NCI-H1436 (cell line): ENCODE data around the gene KLHL6.

Source experiments
- DNase-seq: peaks from one replicate; lab custom pipeline; 2025; lab: John Stamatoyannopoulos, UW

KLHL6 gene

DNA sequence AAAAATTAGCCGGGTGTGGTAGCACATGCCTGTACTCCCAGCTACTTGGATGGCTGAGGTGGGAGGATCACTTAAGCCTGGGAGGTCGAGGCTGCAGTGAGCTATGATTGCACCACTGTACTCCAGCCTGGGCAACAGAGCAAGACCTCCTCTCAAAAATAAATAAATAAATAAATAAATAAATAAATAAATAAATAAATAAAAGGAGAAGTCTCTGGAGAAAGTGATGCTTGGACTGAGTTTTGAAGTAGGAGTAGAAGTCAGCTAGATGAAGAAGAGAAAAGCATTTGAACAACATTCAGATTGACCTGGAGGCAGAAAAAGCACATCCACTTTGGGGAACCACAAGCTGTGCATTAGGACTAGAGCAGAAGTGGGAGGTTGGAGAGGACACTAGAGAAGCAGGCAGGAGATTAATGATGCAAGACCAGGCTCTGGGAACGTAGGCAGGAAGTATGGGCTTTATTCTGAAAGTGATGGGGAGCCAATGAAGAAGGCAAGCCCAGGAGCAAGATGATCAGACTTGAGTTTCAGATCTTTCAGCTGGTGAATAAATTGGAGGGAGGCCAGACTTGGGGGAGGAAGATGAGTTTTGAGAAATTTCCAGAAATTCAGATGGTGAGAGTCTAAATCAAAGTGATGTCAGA, 48.7 kb downstream of the KLHL6 start:
- no peak for DNase-seq

DNA sequence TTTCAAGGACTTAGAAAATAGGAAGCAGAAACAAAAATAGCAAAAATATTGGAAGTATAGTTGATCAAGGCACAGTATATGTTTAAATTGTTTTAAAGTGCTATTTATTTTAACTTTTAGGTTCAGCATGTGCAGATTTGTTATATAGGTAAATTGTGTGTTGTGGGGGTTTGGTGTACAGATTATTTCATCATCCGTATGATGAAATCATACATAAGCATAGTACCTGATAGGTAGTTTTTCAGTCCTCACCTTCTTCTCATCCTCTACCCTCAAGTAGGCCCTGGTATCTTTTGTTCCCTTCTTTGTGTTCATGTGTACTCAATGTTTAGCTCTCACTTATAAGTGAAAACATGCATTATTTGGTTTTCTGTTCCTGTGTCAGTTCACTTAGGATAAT, 50.9 kb downstream of the KLHL6 start:
- DNase-seq: no peak

DNA sequence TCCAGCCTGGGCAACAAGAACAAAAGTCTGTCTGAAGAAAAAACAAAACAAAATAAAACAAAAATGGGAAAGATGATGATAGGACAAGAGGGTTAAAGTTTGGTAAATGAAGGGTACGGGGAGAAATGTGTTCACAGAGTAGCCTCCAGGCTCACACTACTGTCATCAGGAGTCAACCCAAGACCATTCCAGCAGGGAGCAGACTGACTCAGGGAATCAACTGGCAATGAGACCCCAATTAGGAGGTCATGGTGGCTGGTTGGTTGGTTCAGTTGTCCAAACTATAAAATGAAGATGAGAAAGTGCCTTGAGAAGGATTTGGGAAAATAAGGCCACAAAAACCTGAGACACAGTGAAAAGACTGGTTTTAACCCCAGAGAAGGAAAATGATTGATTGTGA, 51.8 kb downstream of the KLHL6 start:
- DNase-seq: no peak

DNA sequence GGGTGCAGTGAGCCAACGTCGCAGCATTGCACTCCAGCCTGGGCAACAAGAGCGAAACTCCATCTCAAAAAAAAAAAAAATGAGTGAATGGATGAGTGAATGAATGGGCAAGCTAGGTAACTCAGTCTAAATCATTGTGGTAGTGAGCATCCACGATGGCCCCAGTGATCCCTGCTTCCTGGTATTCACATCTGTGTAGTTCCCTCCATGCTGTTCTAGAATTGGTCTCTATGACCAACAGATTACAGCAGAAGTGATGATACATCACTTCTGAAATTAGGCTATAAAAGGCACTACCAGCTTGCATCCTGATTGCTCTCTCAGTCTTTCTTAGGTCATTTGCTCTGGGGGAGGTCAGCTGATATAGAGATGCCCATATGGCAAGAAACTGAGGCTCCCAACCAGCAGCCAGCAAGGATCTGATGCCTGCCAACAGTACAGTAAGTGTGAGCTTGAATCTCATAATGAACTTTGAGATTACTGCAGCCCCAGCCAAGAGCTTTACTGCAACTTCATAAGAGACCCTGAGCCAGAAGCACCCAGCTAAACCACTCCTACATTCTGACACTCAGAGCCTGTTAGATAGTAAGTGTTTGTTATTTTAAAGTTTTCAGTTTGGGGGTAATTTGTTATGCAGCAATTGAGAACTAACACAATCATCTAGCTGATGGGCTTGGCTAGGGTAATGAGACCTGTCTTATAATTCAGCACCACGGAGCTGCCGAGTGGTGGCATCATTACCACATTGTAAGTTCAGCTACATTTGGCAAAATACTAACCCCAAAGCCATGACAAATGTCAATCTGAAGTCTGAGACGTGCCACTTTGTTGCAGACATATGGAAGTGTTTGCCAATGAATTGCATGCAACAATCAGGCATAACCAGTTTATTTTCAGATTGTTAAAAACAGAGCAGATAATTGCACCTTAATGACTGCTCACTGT, 53.0 kb downstream of the KLHL6 start:
- DNase-seq: peak; percentile 30

DNA sequence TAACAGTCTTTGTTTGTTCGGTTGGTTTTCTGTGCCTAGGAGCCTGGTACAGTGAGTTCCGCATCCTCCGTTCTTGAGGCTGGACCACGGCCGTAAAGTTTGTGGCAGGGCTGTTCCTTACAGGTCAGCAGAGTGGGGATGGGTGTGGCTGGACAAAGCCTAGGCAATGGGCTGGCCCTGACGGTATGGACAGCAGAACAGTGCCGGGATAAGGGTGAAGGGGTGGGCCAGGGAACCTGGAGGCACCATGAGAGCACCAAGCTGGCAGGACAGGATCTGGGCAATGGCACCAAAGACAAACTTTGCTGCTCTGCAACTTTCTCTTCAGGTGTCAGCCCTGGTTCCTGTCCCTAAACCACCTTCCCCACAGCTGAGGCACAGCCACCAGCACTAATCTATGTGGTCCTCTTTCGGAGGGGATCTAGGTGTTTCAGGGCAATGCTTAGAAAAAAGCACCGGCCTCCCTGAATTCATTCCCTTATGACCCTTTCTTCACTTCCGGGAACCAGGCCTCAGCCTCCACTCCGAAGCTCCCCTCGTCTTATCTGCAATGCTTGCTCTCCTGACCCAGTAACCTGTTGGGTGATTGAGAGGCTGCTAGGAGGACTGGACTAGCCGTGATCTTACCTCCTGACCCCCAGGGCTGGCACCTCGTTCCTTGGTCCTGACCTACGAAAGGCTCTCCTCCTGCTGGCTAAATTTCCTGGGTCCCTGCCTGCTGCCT, 54.4 kb downstream of the KLHL6 start:
- DNase-seq: no peak

DNA sequence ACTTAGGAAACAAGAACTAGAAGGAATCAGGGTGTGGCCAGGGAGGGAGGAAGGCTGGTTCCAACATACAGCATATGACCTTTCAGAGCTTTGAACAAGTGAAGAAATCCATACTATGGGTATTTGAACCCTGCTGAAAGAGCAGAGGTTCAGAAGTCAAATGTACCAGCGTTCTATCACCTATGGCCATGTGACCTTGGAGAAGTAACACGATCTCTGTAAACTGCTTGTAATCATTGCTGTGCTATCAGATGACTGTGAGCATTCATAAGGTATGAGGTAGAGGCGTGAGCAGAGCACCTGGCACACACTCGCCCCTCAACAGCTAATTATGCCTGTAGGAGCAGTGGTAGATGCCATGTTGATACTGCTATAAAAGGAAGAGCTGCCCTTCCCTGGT, 55.2 kb downstream of the KLHL6 start:
- DNase-seq: peak; percentile 55

DNA sequence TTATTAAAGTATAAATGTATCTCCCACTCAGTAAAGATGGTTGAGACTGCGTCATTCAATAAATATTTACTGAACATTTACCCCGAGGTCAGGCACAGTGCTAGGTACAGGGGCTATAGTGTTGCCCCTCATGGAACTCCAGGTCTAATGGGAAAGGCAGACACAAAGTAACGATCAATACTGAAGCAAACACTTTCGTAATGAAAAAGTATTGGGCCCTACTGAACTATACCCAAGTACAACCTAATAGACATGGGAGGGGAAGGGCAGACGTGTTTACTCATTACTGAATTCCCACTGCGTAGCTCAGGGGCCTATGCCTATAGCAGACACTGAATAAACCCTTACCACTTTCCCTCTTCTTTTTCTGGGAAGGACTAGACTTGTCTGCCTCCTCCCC, 56.9 kb downstream of the KLHL6 start:
- DNase-seq: no peak

DNA sequence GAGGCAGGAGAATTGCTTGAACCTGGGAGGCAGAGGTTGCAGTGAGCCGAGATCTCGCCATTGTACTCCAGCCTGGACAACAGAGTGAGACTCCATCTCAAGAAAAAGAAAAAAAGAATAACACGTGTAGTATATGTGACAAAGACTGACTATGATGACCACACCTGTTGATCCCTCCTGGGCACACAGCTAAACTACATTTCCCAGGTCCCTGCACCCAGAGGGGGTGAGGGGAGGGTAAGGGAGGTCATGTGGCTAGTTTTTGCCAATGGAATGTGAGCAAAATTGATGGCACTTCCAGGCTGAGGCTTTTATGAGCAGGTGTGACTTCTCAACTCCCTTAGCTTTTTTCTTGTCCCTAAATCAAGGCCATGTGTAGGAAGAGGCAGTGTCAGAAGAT, 58.2 kb downstream of the KLHL6 start:
- DNase-seq: no peak

DNA sequence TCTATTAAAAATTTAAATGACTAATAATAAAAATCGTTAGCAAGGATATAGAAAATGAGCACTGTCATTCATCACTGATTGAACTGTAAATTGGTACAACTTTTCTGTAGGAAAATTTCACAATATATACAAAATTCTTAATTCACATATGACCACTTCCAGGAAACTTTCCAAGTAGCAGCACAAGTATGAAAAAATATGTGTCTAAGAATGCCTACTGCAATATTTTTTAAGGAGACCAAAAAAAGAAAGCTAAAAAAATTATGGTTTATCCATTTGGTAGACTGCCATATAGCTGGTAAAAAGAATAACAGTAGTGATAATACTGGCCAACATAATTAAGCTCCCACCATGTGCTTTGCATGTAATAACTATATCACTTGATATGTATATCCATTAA, 59.2 kb downstream of the KLHL6 start:
- no peak for DNase-seq

DNA sequence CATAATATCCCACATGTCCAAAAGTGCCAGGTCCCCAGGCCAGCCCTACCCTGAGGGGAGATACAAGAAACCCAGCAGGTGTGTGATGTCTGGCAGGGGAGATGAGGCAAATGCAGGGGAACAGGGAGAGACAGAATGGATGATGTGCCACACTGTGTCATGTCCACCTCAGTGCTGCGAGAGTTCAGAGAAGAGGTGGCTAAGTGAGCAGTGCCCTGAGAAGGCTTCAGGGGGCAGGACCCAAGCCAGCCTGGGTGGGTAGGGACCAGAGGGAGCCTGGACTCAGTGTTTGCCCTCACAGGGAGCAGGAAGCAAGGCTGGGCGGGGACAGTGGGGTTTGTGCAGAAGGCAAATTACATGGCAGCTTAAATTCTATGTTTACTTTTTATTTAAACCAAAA, 61.2 kb downstream of the KLHL6 start:
- DNase-seq: no peak

DNA sequence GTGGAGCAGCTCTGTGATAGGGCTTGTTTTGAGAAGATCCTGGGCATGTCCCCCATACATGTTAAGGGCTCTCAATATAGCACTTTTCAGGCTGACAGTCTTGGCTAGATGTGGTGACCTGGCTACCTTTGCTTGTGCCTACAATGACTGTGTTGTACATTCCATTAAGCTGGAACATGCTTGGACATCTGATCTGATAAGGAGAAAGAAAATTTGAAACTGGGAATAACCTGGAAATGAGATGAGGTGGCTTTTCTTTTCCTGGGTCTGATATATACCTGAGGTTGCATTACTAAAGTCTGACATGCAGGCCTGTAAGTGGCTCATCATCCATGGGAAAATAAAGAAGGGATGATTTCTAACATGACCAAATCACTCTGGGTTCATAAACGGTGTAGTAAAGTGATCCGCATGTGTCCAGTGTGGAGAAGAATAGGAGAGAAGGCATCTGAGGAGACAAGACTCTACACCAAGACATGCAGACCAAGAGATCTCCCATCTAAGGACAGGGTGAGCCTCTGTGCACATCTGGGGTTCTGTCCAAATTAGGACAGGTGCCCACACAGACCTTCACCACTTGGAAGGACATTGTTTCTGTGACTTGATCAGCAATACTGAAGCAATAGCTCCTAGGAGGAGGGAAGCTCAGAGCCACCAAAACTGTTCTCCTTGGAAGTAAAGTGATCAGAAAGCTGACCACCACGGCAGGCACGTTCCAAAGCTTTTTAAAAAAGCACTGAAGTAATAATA, 62.0 kb downstream of the KLHL6 start:
- no peak for DNase-seq

DNA sequence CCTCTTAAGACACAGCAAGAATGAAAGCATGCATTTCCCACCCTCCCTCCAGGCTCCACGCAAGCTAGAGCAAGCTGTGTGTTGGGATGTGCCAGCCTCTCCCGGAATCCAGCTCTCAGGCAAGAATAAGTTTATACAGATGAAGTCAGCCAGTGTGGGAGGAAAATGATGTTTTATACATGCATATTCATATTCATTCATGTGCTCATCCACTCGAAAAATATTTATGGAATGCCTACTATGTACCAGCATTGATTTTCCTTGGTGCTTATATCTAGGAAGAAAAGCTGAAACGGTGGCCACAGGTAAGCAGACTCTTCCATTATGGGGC, 62.7 kb downstream of the KLHL6 start:
- no peak for DNase-seq

DNA sequence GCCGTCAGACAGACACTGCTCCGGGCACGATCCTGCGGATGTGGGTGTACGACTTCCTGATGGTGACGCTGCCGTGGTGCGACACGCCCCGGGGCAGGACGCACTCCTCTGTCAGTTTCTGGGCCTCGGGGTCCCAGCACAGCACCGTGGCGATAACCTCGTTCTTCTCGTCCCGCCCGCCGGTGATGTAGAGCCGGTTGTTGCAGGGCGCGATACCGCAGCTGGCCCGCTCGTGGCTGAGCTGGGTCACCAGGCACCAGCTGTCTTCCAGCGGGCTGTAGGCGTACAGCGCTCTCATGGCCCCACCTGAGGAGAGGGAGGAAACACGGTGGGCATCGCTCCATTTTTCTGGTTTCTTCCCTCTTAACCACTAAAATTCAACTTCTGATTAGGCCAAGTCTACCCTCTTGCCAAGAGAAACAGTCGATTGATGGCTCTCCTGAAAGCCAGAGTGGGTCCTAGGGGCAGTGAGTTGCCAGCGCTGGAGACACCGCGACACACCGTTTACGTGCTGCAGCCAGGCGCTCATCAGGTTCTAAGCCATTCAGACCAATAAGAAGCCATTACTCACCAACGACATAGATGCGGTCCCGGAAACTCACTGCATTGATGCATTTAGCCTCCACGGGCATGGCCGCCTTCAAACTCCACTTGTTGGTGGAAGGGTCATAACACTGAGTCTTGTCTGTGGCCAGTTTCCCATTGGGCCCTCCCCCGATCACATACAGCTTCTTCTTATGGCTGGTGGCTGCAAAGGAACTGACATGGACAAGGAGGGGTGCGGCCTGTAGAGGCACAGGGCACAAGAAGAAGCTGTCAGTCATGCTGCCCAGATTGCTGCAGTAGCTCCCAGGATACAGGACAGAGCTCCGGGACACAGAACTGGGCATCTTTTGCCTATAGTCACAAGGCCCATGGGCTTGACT, 63.3 kb downstream of the KLHL6 start:
- no peak for DNase-seq

DNA sequence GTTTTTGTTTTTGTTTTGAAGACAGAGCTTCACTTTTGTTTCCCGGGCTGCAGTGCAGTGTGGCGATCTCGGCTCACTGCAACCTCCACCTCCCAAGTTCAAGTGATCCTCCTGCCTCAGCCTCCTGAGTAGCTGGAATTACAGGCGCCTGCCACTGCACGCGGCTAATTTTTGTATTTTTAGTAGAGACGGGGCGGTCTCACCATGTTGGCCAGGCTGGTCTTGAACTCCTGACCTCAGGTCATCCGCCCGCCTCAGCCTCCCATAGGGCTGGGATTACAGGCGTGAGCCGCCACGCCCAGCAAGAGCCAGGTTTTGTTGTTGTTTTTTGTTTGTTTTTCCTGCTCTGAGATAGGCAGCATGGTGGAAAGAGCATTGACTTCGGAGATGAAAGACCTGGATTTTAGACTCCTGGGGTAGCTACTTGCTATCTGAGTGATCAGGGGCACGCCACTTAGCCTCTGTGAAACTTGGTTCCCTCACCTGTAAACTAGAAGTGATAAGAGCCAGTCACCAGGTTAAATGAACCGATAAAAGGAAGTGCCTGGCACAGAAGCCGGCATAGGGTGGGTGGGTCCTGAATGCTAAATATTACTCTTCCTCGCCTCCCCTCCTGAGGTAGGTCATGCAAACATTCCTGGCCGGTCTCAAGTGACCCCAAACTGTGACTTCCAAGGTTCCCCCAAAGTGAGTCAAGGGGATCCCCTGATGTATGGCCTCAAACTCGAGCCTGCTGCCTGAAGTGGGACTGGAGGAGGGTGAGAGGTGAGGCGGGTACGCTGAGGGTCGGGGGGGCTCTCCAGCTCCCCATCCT, 64.2 kb downstream of the KLHL6 start:
- no peak for DNase-seq

DNA sequence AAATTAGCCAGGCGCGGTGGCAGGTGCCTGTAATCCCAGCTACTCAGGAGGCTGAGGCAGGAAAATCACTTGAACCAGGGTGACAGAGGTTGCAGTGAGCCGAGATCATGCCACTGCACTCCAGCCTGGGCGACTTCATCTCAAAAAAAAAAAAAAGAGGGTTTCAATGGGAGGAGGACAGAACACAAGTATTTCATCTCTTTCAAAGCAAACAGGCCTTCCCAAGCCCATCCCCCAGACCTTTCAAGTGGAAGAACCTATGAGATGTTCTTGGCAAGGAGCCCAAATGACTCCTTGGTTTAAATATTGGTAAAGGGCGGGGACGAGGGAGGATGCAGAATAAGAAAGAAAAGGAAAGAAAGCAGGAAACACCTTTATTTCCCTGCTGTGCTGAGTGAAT, 64.9 kb downstream of the KLHL6 start:
- peak; percentile 84 for DNase-seq

DNA sequence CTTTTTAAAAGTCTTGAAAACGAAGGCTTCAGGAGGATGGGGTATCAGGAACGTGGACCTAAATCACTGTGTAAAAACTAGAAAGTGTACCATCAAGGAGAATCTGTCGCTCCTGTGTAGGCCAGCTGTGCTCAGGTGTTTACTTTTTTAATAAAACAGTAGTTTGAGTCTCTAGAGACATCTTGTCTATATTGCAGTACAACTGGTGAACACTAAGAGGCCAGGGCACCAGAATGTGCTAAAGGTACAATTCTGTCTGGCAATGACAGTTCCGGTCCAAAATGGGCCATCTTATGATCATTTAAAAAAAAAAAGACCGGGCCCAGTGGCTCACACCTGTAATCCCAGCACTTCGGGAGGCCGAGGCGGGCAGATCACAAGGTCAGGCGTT, 65.3 kb downstream of the KLHL6 start:
- DNase-seq: peak; percentile 34

DNA sequence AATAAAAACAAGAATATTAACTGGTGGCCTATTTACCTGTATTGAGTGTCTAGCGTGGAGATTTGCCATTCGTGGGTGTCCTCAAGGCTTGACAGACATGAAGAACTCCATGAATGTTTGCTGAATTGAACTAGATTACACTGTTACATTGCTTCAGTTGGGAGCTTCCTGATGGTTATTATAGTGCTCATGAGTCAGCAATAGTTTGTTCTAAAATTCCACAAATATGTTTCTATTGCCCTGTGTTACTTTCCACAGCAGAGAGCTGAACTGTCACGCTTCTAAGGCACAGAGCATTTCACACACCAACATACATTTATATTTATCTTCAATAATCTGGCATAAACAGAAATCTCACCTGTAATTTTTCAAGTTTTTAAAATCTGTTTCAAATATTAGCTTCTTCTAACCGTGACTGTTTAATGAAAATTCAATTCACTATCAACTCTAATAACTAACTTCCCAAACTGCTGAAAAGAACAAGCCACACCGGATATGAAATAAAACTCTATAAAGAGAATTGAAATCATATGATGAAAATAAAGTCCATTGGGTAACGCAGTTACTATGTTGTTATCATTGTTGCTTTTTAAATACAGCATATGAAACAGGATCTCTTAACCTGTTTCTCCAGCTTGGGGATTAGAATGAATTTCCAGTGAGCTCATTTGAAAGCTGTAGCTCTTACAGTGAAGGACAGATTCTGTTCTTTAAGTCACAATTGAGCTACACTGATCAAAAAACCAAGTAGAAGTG, 65.9 kb downstream of the KLHL6 start:
- no peak for DNase-seq

DNA sequence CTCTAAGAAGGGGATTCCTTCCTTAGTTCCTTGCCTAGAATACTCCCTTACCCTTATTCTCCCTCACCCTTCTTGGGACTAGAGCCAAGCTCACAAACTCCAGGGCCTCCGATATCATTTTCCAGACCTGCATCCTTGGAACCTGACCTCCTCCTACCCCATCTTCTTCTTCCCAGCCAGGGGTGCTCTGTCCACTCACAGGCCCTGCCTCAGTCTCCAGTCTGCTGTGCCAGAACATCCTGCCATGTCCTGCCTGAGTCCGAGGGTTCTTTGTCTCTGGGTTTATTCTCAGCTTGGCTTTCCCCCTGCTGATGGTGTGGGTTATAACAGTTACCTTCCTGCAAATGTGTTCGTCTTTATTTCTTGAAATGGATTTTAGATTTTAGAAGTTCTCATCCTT, 67.2 kb downstream of the KLHL6 start:
- no peak for DNase-seq

DNA sequence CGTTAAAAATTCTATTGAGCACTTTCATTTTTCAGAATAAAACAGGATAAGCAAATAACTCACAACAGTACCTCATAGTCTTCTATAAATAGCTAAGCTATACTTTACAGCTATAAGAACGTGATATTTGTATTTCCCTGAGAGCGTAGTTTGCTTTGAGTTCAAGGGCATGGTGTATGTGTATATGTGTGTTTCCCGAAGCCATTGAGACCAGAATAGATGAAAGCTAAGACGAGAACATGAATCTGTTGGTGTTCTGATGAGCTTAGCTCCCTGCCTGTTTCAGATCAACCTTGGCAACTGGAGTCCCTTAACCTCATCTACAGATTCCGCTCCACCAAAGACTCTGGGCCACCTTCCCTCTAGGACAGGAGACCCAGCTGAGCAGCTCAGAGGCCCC, 67.6 kb downstream of the KLHL6 start:
- no peak for DNase-seq

DNA sequence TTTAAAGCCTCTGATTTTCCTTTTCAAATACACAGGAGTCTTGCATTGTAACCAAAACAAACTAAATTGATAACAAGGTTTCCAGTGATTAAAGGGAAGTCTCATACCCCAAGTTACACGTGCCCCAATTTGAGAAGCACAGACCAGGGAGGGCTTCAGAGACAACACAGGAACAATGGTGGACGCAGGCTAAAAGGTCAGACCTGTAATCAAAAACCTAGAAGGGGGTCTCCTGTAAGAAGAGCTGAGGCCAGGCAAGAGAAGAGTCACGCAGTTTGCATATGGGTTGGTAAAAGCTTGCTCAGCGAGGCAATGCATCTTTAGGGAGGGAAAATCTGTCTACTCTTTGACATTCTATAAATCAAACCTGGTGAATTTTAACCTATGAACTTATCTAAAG, 68.5 kb downstream of the KLHL6 start:
- no peak for DNase-seq
